Fibroblast of the aortic adventitia (primary cell): ENCODE results near the gene ANKRD35. TPM values are rescaled to one million over a fixed set of nuclear protein-coding genes. Genes with fewer than 3 reads are reported as not detected.
"Not testable (repeated sequence)": the region's sequence is repeated elsewhere in the genome, so short reads cannot be mapped to it uniquely, and the experiment has no call there.

Source experiments
- DNase-seq: peaks from one replicate; pipeline ENCODE4 v3.0.0-alpha.2; 2010; ENCODE audit warnings: low read depth
- H3K4me3 ChIP-seq: 2 replicates; pipeline ENCODE4 v1.5.1; 2011; ENCODE audit warnings: low read depth, mild to moderate bottlenecking, control low read depth, low read length, moderate library complexity
- CTCF ChIP-seq: IDR thresholded peaks from 2 replicates; pipeline ENCODE4 v1.5.1; 2011; ENCODE audit warnings: mild to moderate bottlenecking, low read length, control low read depth, inconsistent platforms; ENCODE audit not compliant: insufficient read depth
- total RNA-seq: library from RNA; depleted of rRNA; stranded (reverse); fragments of >200 nt; gene quantifications from 2 replicates; pipeline ENCODE4 v1.2.3, GENCODE V29; 2012; ENCODE audit warnings: low replicate concordance

The ANKRD35 gene
- total RNA-seq: 3.2 and 3.9 TPM in 2 replicates

DNA sequence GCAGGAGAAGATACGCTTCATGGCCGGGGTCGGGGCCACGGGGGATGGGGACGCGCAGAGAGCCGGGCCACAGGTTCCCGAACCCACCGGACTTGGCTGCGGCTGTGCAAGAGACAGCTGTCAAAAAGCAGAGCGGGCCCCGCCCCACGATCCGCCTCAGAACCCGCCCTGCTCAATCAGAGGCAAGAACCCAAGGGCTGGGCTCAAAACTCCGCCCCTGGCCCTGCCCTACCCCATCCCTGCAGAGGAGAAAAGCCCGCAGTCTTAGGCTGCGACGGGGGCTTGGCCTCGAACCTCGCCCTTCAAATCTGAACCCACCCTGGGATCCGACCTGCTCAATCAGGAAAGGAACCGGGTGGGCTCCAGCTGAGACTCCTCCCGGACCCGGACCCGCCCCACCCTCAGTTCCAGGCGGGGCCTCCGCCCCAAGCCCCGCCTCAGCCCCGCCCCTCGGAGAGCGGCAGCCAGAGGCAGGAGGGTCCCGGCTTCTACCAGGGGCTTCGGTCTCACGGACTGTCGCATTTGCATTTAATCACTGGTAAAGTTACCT, at the start of gene ANKRD35:
Gene ANKRD35 (minus strand): TSS at position 129 of the 550 bp plus-strand sequence. CDS start 108 bp downstream, at position 21.
- DNase-seq: no peak
- TF ChIP-seq CTCF: no peak
- H3K4me3 ChIP-seq: peak within 1 kb of the TSS; percentile 75

DNA sequence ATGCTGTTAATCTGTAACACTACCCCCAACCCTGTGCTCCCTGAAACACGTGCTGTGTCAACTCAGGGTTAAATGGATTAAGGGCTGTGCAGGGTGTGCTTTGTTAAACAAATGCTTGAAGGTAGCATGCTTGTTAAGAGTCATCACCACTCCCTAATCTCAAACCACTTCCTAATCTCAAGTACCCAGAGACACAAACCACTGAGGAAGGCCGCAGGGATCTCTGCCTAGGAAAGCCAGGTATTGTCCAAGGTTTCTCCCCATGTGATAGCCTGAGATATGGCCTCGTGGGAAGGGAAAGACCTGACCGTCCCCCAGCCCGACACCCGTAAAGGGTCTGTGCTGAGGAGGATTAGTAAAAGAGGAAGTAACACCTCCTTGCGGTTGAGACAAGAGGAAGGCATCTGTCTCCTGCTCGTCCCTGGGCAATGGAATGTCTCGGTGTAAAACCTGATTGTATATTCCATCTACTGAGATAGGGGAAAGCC, 46.9 kb upstream of the ANKRD35 start:
- not testable (repeated sequence) for H3K4me3 ChIP-seq, DNase-seq

GRCh38 chr1:145927916-145928643, 42.4 kb upstream of the ANKRD35 start:
- TF ChIP-seq CTCF: no peak
- DNase-seq: no peak
- peak overlapping the region; percentile 93 for H3K4me3 ChIP-seq

DNA sequence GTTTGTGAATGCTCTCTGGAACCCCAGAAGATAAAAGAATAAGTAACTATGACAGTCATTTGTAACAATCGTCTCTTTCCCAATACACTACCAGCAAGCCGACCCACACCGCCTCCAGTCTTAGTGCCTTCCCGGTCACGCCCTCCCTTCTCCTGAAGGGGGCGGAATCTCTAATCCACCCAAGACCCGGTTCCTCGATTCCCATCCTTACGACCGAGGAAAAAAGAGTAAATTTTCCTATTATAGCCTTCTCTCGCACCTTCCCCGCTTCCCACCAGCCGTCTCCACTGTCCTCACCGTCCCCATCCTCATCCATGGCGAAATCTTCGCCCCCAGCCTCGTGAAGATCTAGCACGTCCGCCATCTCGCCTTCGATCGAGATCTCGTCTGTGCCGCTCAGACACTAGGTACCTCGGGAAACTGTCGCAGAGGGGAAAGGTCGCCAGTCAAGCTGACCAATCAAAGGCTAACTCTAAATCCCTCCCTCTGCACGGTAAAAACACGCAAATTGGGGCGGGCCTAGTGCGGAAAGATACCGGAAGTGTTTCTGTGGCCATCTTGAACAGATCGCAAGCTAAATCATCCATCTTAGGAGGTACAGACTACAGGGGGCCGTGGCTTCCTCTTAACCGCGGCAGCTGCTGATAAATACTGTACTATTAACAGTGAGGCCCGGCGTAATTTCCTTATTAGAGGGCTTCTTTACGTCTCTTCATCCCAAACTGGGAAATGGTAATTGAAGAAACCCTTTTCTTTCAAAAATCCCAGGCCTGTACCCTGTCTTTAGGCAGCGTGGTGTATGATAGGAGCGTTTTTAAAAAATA, 41.6 kb upstream of the ANKRD35 start, which contains the start of gene RBM8A:
Gene RBM8A (minus strand): TSS at position 422 of the 824 bp plus-strand sequence. CDS start 58 bp downstream, at position 364.
- DNase-seq: peak; percentile 99
- peak within 1 kb of the TSS; percentile 93 for H3K4me3 ChIP-seq
- peak; percentile 72 for TF ChIP-seq CTCF

DNA sequence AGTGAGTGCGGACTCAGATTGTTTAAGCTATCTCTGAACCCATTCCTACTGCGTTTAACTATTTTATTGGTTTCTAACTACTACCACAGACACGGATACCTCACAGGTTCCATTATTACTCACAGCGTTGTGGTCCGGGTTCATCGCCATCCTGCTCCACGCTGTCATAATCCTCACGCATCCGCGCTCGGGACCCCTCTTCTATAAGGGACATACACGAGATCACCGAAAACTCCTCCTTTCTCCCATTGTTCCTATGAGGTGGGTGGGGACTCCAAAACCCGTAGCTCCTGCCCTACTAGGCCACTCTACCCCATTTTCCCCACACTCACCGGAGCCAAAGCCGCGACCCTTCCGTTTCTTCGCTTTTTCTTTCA, 41.0 kb upstream of the ANKRD35 start:
- DNase-seq: no peak
- H3K4me3 ChIP-seq: peak overlapping the region; percentile 93
- no peak for TF ChIP-seq CTCF

- H3K4me3 ChIP-seq: no peak overlapping the region
- peak; percentile 54 for DNase-seq
- TF ChIP-seq CTCF: no peak
Observed at GRCh38 chr1:145922266-145922665, 36.6 kb upstream of the ANKRD35 start.

DNA sequence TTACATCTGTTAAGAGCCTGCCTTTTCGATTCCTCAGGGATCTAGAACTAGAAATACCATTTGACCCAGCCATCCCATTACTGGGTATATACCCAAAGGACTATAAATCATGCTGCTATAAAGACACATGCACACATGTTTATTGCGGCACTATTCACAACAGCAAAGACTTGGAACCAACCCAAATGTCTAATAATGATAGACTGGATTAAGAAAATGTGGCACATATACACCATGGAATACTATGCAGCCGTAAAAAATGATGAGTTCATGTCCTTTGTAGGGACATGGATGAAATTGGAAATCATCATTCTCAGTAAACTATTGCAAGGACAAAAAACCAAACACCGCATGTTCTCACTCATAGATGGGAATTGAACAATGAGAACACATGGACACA, 34.6 kb upstream of the ANKRD35 start:
- H3K4me3 ChIP-seq, DNase-seq: not testable (repeated sequence)
